PC-3 (cell line): ENCODE data around the gene DOCK10. TPM values are rescaled to one million over a fixed set of nuclear protein-coding genes. Genes with fewer than 3 reads are reported as not detected.

Experiments
- ATAC-seq: fragments of 200-7000 bp; cut with Tn5 transposase; 2 replicates; pipeline ENCODE4 v1.9.1; 2020; ENCODE audit warnings: mild to moderate bottlenecking, moderate library complexity
- BruUV-seq: library from RNA; stranded (reverse); fragments of 400-500 nt; replicated peaks from 2 replicates; lab custom pipeline; 2021; lab: Mats Ljungman, UMichigan
- CTCF ChIA-PET: fragments of 300-600 bp; sonication (Branson Sonifier 250); formaldehyde crosslinking; loops from one replicate; lab custom pipeline; 2022; ENCODE audit warnings: antibody characterized with exemption; lab: Charles Lee
- POLR2A ChIA-PET: fragments of 300-600 bp; sonication (Branson Sonifier 250); formaldehyde crosslinking; loops from one replicate; lab custom pipeline; 2022; ENCODE audit warnings: antibody characterized with exemption; ENCODE audit not compliant: unreplicated experiment; lab: Charles Lee
- DNase-seq: peaks from one replicate; pipeline ENCODE4 v3.0.0-alpha.2; 2015
- H2AFZ ChIP-seq: fragments of 300-600 bp; sonication (generic); 2 replicates; pipeline ENCODE4 v1.6.0; 2016; ENCODE audit warnings: antibody characterized with exemption, low read length
- H3F3A ChIP-seq: fragments of 300-600 bp; sonication (generic); one replicate; pipeline ENCODE4 v1.6.0; 2017; ENCODE audit warnings: antibody characterized with exemption, low read length, control low read depth, mild to moderate bottlenecking; ENCODE audit not compliant: unreplicated experiment
- H3K27ac ChIP-seq: fragments of 300-600 bp; sonication (generic); 2 replicates; pipeline ENCODE4 v1.5.1; 2016; ENCODE audit warnings: mild to moderate bottlenecking, low read length
- H3K27me3 ChIP-seq: fragments of 300-600 bp; sonication (generic); 2 replicates; pipeline ENCODE4 v1.6.1; 2016; ENCODE audit warnings: low read length, mixed read lengths
- H3K36me3 ChIP-seq: fragments of 300-600 bp; sonication (generic); 2 replicates; pipeline ENCODE4 v1.6.1; 2016; ENCODE audit warnings: low read depth, mixed run types, low read length, mixed read lengths
- H3K4me1 ChIP-seq: fragments of 300-600 bp; sonication (generic); 2 replicates; pipeline ENCODE4 v1.5.1; 2016; ENCODE audit warnings: low read length; ENCODE audit not compliant: insufficient read depth
- H3K4me2 ChIP-seq: fragments of 300-600 bp; sonication (generic); 2 replicates; pipeline ENCODE4 v1.6.0; 2016; ENCODE audit warnings: low read length
- H3K4me3 ChIP-seq: fragments of 300-600 bp; sonication (generic); 2 replicates; pipeline ENCODE4 v1.5.1; 2016; ENCODE audit warnings: mild to moderate bottlenecking, low read length, mixed read lengths
- H3K79me2 ChIP-seq: fragments of 300-600 bp; sonication (generic); 2 replicates; pipeline ENCODE4 v1.6.1; 2017; ENCODE audit warnings: low read length, mixed read lengths
- H3K9ac ChIP-seq: fragments of 300-600 bp; sonication (generic); 2 replicates; pipeline ENCODE4 v1.6.0; 2016; ENCODE audit warnings: mild to moderate bottlenecking, low read length
- H3K9me2 ChIP-seq: fragments of 300-600 bp; sonication (generic); replicated peaks from 2 replicates; pipeline ENCODE4 v1.6.1; 2016; ENCODE audit warnings: mixed run types, low read length, mixed read lengths
- H3K9me3 ChIP-seq: fragments of 300-600 bp; sonication (generic); 2 replicates; pipeline ENCODE4 v1.6.1; 2016; ENCODE audit warnings: low read length, mixed read lengths
- H4K20me1 ChIP-seq: fragments of 300-600 bp; sonication (generic); 2 replicates; pipeline ENCODE4 v1.6.1; 2016; ENCODE audit warnings: low read length, mixed read lengths
- EZH2 ChIP-seq: fragments of 300-600 bp; sonication (generic); IDR thresholded peaks from one replicate; pipeline ENCODE4 v1.6.1; 2017; ENCODE audit warnings: antibody characterized with exemption, mild to moderate bottlenecking, low read length; ENCODE audit not compliant: unreplicated experiment
- EZH2phosphoT487 ChIP-seq: fragments of 300-600 bp; sonication (generic); IDR thresholded peaks from 2 replicates; pipeline ENCODE4 v1.6.1; 2018; ENCODE audit warnings: mild to moderate bottlenecking, antibody characterized with exemption, low read length, borderline replicate concordance
- intact Hi-C: fragments of 100-400 bp; cut with micrococcal nuclease; formaldehyde crosslinking; loops from 2 replicates; pipeline ENCODE4 v1.9.0; 2023
- total RNA-seq: library from RNA; depleted of rRNA; stranded (reverse); fragments of >200 nt; gene quantifications from 2 replicates; pipeline ENCODE4 v1.2.3, GENCODE V29; 2014
- TF ChIP-seq, protein P1 (sequence below): fragments of 300-600 bp; sonication (generic); conservative IDR thresholded peaks from 2 replicates; pipeline ENCODE4 v1.5.1; 2017; ENCODE audit warnings: antibody characterized with exemption, low read depth, mild to moderate bottlenecking, low read length

The DOCK10 gene
- total RNA-seq, 1 experiment from 2014 or later: 23.1 TPM

GRCh38 chr2:224869601-224870233 lies 172.6 kb downstream of the DOCK10 start:
- POLR2A ChIA-PET: no interaction called here
- DNase-seq: peak; percentile 81
- TF ChIP-seq EZH2 (no peak), EZH2phosphoT487 (no peak)
- TF ChIP-seq, protein P1, sequence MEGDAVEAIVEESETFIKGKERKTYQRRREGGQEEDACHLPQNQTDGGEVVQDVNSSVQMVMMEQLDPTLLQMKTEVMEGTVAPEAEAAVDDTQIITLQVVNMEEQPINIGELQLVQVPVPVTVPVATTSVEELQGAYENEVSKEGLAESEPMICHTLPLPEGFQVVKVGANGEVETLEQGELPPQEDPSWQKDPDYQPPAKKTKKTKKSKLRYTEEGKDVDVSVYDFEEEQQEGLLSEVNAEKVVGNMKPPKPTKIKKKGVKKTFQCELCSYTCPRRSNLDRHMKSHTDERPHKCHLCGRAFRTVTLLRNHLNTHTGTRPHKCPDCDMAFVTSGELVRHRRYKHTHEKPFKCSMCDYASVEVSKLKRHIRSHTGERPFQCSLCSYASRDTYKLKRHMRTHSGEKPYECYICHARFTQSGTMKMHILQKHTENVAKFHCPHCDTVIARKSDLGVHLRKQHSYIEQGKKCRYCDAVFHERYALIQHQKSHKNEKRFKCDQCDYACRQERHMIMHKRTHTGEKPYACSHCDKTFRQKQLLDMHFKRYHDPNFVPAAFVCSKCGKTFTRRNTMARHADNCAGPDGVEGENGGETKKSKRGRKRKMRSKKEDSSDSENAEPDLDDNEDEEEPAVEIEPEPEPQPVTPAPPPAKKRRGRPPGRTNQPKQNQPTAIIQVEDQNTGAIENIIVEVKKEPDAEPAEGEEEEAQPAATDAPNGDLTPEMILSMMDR: no peak
- peaks cover 14% of the 10 kb centered on the region for H3K36me3 ChIP-seq
- H2AFZ ChIP-seq: no peak overlapping the region
- H3K9me3 ChIP-seq: no peaks in the 10 kb centered on the region
- BruUV-seq: no TSS peak
- H3K9ac ChIP-seq: no peak overlapping the region
- H3K4me2 ChIP-seq: no peak overlapping the region
- peak overlapping the region; percentile 69 for H3K27ac ChIP-seq
- no peaks in the 10 kb centered on the region for H3K27me3 ChIP-seq
- H3K4me1 ChIP-seq: peaks cover 14% of the 10 kb centered on the region
- H3K4me3 ChIP-seq: no peak overlapping the region
- intact Hi-C loops: no loop called here
- no peaks in the 10 kb centered on the region for H3K79me2 ChIP-seq
- no peaks in the 10 kb centered on the region for H3K9me2 ChIP-seq
- no peaks in the 10 kb centered on the region for H4K20me1 ChIP-seq
- peak; percentile 81 for ATAC-seq
- H3F3A ChIP-seq: no peaks in the 10 kb centered on the region
- CTCF ChIA-PET: no interaction called here

- intact Hi-C loops: no loop called here
- ChIA-PET CTCF (no interaction called here), POLR2A (no interaction called here)
- Histone ChIP-seq H3K9me2 (no peaks in the 10 kb centered on the region), H3K4me2 (no peak overlapping the region), H3K27ac (no peak overlapping the region), H3K79me2 (no peaks in the 10 kb centered on the region), H3K9ac (no peak overlapping the region), H3K4me1 (peaks cover 10% of the 10 kb centered on the region), H3K4me3 (no peak overlapping the region), H3K27me3 (no peaks in the 10 kb centered on the region), H2AFZ (no peak overlapping the region), H4K20me1 (no peaks in the 10 kb centered on the region), H3K9me3 (no peaks in the 10 kb centered on the region), H3F3A (no peaks in the 10 kb centered on the region), H3K36me3 (peaks cover 3% of the 10 kb centered on the region; the same call in 1 of the 2 replicates)
- BruUV-seq: no TSS peak
- DNase-seq (no peak), ATAC-seq (no peak)
- no peak for TF ChIP-seq EZH2
- no peak for TF ChIP-seq EZH2phosphoT487
- TF ChIP-seq, protein P1: no peak
These were observed 177.3 kb downstream of the DOCK10 start for GRCh38 chr2:224865016-224865415.

DNA sequence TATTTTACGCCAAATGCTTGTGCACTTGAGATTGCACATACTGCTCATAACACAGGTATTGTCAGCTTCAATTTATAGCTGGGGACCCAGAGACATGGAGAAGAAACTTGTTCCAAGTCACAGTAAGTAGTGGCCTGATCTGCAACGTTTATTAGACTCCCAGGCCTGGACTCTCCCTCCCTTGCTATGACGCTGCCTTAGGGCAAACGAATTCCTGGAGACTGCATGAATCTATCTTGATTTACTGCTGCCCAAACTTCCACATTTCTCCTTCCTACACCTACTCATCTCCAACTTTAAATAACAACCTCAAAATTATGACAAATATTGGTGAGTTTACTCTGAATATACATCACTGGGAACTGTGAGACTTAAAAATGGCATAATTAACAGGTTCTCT lies 181.0 kb downstream of the DOCK10 start:
- no peak for DNase-seq
- Histone ChIP-seq H3K4me2 (no peak overlapping the region), H3K9me2 (no peaks in the 10 kb centered on the region), H3K4me1 (no peaks in the 10 kb centered on the region), H3K27me3 (no peaks in the 10 kb centered on the region), H3K9me3 (no peaks in the 10 kb centered on the region), H3K4me3 (no peak overlapping the region), H4K20me1 (no peaks in the 10 kb centered on the region), H3K79me2 (no peaks in the 10 kb centered on the region), H3F3A (no peaks in the 10 kb centered on the region), H3K36me3 (peaks cover 3% of the 10 kb centered on the region; the same call in 1 of the 2 replicates), H3K9ac (no peak overlapping the region), H2AFZ (no peak overlapping the region), H3K27ac (no peak overlapping the region)
- CTCF ChIA-PET: no interaction called here
- no TSS peak for BruUV-seq
- intact Hi-C loops: no loop called here
- TF ChIP-seq EZH2: no peak
- ATAC-seq: no peak
- POLR2A ChIA-PET: no interaction called here
